ENCODE results near the gene UAP1L1.

The UAP1L1 gene

DNA sequence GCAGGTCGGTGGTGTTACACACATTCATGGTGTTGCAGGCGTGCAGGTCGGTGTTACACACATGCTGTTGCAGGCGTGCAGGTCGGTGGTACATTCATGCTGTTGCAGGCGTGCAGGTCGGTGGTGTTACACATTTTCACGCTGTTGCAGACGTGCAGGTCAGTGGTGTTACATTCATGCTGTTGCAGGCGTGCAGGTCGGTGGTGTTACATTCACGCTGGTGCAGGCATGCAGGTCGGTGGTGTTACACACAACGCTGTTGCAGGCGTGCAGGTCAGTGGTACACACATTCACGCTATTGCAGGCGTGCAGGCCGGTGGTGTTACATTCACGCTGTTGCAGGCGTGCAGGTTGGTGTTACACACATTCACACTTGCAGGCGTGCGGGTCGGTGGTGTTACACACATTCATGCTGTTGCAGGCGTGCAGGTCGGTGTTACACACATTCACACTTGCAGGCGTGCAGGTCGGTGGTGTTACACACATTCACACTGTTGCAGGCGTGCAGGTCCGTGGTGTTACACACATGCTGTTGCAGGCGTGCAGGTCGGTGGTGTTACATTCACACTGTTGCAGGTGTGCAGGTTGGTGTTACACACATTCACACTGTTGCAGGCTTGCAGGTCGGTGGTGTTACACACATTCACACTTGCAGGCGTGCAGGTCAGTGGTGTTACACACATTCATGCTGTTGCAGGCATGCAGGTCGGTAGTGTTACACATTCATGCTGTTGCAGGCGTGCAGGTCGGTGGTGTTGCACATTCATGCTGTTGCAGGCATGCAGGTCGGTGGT, 26.1 kb downstream of the UAP1L1 start:
- no peak for DNase-seq

GRCh38 chr9:137105814-137106661, 28.7 kb downstream of the UAP1L1 start:
- no peak for DNase-seq

DNA sequence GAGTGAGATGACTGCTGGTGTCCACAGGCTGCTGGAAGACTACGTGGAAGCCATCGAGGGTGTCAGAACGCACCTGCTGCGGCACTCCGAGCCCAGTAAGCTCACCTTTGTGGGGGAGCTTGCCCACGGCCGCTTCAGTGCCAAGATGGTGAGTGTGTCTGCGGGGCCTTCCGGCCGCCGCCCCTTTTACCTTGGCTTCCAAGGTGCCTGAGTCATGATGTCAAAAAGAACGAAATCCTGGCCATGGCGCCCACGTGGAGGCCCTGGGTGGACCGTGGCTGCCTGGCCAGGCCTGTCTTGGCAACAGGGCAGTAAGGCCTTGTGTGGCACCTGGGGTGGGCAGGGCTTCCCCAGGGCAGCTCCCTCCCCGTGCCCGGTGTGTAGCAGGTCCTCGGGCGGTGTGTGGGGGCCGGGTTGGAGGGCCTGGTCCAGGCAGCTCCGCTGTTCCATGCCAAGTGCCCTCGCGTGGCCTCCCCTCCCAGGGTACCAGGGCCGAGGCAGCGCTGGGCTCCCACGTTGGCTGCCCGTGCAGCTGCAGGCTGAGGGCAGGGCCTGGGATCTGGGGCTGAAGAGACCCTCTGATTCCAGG, 29.4 kb downstream of the UAP1L1 start:
- no peak for DNase-seq

DNA sequence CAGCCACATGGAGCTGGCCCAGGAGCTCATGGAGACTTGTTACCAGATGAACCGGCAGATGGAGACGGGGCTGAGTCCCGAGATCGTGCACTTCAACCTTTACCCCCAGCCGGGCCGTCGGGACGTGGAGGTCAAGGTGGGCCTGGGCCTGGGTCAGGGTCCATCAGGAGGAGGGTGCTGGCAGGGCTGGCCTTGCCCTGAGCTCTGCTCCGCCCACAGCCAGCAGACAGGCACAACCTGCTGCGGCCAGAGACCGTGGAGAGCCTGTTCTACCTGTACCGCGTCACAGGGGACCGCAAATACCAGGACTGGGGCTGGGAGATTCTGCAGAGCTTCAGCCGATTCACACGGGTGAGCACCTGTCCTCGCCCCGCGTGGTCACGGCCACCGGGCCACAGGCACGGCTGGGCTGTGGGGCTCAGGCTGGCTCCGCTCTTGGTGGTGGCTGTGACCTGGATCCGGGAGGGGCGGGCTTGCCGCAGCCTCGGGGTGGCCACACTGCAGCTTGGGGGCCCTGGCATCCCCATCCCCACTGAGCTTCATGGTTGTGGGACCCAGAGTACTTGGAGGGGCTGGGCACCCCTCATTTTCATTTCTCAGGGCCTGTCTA, 30.1 kb downstream of the UAP1L1 start:
- no peak for DNase-seq

DNA sequence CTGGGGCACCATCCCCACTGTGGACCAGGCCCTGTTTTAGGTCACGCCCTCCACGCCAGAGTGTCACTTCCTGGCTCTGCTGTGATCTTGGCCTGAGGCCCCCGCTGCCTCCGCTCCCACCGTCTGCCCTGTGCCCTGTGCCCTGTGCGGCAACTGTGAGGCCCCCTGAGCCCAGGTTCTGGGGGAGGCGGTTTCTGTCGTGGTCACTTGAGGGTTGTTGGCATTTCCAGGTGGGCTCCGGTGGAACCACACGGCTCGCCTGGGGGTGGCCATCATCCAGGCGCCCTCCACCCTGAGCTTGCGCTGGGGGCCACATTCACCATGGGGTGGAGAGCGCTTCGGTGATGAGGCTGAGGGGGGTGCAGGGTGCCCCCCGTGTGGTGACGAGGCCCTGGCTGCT, 30.7 kb downstream of the UAP1L1 start:
- no peak for DNase-seq

- no peak for DNase-seq
These were observed 31.4 kb downstream of the UAP1L1 start for GRCh38 chr9:137108608-137109249.

- no peak for DNase-seq
These were observed 32.2 kb downstream of the UAP1L1 start for GRCh38 chr9:137109250-137110146.

GRCh38 chr9:137110147-137110910, 33.0 kb downstream of the UAP1L1 start:
- no peak for DNase-seq

GRCh38 chr9:137110911-137111787, 33.8 kb downstream of the UAP1L1 start:
- DNase-seq = no peak

DNA sequence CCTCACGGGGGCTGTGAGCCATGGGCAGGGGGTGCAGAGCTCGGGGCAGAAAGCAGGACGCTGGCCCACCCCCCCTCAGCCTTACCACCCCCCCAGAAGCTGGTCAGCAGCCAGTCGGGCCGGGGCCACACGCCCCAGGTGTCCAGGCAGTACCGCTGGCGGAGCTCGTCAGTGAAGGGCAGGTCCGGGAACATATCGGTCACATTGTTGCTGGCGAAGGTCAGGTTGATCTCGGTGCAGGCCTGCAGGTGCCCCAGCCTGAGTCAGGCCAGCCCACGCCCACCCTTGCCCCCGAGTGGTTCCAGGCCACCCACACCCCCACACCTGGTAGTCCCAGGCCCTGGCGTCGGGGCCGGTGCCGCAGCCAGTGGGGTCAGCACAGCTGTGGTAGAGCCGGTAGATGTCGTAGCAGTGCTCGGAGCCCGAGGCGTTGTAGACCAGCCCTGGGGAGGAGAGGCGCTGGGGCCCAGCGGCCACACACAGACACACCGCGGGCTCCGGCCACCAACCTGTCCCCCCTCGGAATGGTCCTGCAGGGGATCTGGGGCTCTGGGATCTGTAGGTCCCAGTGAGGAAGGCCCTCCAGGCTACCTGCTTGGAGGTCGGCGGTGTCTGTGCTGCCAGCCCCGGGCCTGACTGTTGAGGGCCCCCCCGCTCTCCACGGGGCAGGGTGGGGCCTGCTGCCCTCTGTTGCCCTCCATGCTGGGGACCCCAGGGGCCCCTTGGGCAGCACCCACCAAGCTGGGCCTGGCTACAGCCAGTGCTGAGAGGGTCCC, 34.7 kb downstream of the UAP1L1 start:
- DNase-seq = no peak

DNA sequence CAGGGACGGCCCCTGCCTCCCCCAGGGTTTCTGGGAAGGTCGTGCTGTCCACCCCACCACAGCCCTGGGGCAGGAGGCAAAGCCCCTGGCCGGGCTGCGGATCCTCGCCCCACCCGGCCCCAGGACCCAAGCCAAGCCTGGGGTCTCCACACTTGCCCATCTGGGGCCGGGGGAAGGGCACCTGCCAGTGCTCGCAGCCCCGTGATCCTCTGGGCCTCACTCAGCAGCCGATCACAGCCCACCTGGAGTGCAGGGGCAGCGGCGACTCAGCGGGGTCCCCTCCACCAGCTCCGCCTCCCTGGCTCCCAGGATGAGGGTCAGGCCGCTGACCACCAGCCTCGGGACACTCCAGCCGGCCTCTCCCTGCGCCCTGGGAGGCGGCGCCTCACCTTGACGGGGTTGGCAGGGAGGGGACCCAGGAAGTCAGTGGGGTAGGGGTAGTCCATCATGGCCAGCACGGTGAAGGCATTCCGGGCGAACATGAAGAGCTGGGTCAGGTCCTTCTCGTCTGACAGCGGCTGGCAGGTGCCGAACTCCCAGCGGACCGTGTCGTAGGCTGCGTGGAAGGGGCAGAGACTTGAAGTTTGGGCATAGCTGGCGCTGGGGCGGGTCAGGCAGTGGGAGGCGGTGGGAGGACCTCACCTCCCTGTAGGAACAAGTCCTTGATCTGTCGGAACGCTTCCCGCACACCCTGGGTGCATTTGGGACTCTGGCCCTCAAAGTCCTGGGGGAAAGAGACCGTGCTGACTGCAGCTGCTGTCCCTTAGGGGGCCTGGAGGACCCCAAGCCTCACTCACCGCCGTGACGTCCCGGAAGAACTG, 35.5 kb downstream of the UAP1L1 start:
- DNase-seq = no peak

- DNase-seq = peak; percentile 31
These were observed 36.3 kb downstream of the UAP1L1 start for GRCh38 chr9:137113385-137114159.

DNA sequence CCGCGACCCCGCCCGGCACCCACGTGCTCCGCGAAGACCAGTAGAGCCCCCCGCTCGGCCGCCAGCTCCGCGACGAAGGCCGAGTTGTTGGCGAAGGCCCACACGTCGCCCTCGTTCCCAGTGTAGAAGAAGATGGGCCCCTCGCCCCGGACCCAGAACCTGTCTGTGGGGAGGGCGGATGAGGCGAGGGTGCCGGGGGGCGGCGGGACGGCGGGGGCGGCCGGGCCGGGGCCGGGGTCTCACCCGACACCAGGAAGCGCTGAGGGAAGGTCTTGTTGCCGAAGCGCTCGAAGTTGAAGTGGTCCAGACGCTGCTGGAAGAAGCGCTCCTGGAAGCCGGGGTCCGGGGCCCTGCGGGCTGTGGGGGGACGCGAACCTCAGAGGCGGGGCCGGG, 36.9 kb downstream of the UAP1L1 start:
- no peak for DNase-seq

GRCh38 chr9:137114613-137115393, 37.5 kb downstream of the UAP1L1 start, which contains the start of gene DPP7:
Gene DPP7, minus strand, starts transcription at chr9:137114733. Its CDS starts 20 bp downstream, at chr9:137114713.
- peak; percentile 83 for DNase-seq

- no peak for DNase-seq
These were observed 38.2 kb downstream of the UAP1L1 start for GRCh38 chr9:137115394-137116026.

DNA sequence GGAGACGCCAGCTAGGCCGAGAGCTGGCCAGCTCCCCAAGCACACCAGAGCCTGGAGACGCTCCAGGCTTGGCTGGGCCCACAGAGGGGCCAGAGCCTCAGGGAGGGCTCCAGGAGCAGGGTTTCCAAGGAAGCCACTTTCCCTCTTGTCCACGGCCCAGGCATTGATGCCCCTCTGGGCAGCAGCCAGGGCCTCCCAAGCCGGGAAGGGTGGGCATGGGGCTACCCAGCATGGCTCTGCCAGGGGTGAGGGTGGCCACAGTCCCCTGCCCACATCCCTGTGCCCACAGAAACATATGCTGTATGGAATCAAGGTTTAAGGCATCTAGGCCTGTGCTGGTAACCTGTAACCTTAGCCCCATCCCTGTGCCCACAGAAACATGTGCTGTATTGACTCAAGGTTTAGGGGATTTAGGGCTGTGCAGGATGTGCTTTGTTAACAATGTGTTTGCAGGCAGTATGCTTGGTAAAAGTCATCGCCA, 38.8 kb downstream of the UAP1L1 start:
- no peak for DNase-seq

Data from CD4-positive, alpha-beta T cell treated with Interleukin-12 subunit alpha and Interleukin-12 subunit beta, for 1 hour (primary cell).